Activated CD8-positive, alpha-beta memory T cell treated with anti-CD3 and anti-CD28 coated beads for 1 hour (primary cell): ENCODE data around the gene CPNE5.

Experiments
- DNase-seq, 2 donors: peaks; one replicate each; pipeline ENCODE4 v3.0.0-alpha.2; 2020; ENCODE audit warnings: low read depth in 1 of 2; ENCODE audit errors: extremely low read depth in 1 of 2

Gene CPNE5

DNA sequence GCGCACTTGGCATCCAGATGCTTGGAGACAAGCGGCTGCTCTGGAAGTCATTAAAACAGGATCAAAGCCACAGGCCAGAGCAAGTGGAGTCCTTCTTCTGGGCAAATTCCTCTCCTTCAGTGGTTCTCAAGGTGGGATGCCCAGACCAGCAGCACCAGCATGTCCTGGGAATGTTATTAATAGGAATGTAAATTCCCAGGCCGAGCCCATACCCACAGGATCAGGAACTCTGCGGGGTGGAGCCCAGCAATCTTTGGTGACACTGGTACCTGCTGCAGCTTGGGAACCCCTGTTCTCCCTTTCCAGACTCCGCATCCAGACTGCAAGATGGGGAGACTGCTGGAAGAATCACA is 44.6 kb downstream of the CPNE5 start:
- no peak for DNase-seq

DNA sequence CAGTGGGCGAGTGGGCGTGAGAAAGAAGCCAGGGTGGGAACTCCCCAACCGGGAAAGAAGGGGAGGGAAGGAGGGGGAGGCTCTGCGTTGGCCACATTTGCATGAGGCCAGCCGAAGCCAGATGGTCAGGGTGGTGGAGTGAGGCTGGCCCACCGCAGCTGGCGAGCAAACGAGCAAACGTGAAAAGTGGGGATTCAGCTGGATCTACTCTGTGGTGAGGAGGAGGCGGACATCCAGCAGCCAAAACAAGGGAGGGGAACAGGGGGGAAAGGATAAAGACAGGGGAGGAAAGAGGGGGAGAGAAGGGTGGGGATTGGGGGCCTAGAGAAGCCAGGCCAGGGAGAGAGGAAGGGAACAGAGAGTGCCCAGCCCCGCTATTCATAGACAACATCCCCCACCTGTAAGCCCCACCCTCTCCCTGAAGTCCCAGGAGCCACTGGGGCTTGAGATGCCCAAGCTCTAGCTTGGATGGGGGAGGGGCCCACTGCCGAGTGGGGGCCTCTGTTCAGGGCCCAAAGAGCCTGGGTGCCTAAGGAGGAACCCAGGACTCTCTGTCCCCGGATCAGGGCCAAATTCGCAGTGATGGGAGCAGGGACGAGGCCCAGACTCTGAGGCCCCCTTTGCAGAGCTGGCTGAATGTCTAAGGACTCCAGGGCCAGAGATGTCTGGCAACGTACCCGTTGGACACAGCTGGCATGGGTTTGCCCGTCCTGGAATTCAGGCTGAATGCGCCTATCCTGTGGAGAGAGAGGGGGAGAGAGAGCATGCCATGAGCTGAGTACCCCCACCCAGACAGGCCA is 45.1 kb downstream of the CPNE5 start:
- no peak for DNase-seq

DNA sequence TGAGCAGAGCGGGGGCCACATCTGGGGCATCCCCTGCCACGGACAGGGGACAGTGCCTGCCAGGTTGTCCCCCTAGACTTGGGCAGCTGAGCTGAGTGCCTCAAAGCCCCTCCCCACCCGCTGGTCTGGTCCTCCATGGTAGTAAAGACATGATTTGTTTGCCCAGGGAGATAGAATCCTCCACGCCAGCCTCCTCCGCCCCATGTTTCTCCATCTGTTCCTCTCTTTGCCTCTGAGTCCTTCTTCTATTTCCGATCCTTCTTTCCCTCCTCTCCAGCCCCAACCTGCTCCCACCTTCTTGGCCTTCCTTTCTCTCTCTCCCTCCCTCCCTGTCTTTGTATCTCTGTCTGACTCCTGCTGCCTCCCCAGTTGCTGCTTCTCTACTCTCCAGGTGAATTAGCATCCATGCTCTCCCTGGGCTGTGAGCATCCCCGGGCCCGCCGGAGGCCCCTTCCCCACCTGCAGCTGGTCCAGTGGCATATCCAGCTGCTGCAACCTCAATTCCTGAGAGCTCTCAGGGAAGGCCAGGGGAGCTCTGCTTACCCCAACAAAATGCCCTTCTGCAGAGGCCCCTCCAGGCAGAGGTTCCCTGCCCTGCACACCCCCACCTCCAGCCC is 45.8 kb downstream of the CPNE5 start:
- DNase-seq, result no peak

DNA sequence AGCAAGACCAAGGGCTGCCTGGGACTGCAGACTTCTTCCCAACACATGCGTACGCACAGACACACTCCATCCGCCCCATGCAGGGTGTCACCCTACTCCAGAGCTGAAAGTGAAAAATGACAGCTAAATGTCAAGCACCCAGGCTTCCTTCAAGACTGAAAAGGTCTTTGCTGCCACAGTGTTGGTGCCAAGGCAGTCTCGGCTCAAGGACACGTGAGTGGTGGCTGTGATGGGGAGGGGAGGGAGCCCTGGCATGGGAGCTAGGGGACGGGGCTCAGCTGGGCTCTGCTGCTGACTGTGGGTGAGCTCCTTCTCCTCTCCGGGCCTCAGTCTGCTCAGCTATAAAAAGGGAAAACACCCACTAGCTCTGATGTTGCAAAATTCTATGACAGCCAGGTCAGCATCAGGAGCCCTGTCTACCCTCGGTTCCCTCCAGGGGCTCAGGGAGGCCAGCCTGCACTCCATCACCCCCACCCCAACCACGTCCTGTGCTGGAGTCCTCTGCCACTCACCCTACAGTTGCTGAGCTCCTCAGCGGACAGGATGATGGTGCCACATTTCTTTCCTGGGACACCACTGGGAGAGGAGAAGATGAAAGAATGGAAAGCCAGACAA is 47.6 kb downstream of the CPNE5 start:
- DNase-seq, result no peak

DNA sequence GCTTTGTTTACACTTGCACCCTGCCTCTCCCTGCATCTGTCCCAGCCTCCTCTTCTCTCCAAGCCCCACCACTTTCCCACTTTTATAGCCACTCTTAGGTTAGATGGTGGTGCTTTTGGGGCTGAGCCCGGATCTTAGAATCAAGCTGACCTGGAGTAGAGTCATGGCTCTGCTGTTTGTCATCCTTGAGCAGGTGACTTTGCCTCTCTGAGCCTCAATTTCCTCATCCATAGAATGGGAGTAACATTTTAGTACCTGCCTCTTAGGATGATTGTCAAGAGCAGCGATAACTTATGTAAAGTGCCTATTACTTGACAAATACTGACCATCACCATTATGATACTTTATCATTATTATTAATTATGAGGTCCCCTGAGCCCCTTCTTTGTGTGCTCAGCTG is 48.2 kb downstream of the CPNE5 start:
- DNase-seq, result no peak

DNA sequence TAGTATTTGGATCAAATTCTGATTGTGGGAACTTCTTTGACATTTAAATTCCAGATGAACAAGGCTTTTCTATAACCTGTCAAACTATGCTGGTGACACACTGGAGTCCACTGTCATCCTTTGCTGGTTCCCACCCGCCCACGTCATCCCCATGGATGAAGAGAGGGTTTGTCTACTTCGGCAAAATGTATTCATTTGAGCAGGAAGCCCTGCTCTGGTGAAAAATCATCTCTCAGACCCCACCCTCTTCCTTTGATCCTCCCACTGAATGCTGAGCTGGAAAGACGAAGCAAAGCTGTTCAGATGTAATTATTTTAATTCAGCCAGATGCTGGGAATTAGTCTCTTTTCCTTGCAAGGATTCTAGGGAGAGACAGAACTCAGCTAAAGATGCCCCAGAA is 50.5 kb downstream of the CPNE5 start:
- DNase-seq, result no peak

DNA sequence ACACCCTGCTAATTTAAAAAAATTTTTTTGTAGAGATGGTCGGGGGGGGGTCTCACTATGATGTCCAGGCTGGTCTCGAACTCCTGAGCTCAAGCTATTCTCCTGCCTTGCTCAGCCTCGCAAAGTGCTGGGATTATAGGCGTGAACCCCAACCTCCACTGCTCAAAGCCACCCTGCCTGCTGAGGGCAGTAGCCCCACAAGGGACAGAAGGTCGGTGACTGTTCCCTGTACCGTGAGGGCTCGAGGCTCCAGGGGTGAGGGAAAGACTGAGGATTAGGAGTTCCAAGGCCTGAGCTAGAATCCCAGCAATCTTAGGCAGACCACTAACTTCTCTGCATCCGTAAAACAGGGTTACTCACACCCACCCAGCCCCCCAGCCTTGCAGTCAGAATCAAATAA is 51.1 kb downstream of the CPNE5 start:
- DNase-seq, result no peak

DNA sequence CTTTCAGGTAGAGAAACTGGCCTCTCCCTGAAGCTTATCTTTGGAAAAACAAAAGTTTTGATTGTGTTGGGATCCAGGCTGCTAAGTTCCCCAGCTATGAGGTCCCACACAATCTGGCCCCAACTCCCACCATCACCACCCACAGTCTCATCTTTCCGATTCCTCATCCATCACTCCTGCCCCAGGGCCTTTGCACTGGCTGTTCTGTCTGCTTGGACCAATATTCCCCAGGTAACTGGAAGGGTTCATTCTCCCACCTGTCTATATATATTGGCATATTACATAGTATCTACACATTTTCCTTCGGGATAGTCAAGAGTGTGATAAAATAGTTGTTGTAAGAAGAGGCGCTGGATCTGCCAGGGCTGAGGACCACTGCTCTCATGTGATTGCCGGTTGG is 52.0 kb downstream of the CPNE5 start:
- no peak for DNase-seq

DNA sequence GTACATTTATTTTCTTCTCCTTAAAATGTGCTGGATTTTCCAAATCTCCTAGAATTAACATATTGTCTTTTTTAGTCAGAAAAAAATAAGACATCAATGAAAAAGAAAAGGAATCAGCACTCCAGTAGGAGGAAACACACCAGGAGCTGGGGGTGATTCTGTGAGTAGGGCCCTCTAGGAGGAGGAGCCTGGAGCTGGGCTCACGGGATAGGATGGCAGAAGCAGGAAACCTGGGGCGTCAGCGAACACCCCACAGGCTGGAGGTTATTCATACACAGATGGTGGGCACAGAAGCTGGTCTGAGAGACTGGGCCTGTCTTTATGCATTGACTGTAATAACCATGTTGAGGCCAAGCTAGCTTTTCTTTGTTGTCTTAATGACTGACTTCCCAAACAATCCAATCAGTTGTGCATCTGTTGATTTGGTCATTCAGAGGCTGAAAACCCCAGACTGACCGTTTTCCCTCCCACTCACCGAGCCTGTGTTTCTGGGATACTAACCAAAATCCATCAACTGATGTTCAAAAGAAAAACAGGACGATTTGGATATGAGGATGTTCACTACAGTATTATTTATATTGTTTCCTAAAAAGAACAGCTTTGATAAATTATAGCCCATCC is 53.1 kb downstream of the CPNE5 start:
- no peak for DNase-seq

DNA sequence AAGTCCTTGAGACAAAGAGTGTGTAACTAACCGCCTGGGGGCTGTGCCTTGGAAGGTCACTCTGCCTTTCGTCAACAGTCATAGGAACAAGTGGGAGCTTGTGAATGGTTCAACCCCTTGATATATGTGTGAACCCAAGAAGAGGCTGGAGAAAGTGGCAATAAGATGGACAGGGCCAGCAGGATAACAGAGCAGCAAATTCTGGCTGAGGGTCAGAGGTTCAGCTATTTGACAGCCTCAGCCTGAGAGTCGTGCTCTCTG is 54.9 kb downstream of the CPNE5 start:
- DNase-seq, result no peak

DNA sequence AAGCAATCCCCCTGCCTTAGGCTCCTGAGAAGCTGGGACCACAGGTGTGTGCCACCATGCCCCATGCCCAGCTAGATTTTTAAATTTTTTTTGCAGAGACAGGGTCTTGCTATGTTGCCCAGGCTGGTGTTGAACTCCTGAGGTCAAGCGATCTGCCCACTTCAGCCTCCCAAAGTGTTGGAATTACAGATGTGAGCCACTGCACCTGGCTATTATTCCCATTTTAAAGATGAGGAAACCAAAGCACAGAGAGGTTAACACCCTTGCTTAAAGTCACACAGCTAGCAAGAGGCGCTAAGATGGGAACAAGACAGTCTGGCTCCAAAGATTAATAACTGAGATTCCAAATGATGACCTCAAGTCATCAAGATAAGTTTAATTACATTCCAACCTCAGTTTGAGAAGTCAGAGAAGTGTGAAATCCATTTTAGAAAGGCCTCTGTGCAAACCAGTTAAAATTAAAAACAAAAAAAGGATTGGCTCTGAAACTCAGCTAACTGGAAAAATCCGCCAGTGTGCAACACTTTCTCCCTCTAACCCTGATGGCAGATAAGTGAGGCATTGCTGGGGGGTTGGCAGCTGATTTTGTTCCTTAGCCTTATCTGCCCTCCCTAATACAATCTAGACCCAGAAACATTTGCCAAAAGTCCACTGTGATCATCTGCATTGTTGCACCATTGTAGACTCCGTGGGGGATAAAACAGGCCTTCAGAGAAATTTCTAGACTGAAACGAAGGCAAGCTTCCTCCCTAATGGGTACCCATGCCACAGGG is 55.5 kb downstream of the CPNE5 start:
- no peak for DNase-seq

DNA sequence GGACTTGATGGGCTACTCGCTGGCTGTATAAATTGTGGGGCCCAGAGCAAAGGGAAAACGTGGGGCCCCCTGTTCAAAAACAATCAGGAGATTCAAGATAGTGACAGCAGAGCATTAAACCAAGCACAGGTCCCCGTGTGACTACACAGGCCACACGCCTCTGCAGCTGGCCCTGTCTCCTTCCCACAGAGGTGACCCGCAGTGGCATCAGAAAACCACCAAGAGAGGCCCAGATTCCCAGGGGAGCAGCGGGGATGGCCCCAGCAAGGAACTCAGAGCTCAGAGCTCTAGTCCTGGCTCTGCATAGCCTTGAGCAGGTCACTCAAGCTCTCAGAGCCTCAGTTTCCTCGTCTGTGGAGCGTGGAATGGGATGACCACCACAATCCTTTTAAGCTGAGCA is 57.6 kb downstream of the CPNE5 start:
- DNase-seq, result no peak

DNA sequence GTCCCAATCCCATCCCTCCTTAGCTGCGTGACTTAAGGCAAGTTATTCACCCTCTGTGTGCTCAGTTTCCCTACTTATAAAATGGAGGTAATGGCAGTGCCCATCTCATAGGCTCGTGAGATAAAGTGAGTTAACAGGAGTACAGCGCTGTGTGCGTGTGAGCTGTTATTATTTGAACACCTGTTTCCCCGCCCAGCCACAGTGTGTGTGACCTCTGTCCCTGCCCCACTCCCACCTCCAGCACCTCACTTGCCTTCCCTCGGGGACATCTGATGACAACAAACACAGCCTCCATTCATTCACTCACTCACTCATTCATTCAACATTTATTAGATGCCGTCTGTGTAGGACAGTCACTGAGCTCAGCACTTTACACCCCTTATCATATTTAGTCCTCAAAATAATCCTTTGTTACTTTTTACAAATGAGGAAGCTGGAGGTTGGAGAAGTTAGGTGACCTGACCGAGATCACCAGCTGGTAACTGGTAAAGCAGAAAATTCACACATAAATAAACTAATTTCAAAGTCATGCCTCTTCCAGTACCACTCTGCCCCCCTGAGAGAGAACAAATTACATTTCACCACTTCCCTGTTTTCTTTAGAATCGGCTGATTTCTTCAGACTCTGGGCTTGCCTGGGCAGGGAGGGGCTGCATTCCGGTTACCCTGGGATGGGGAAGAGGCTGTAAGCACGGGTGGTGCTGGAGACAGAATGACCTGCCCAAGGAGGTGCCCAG is 58.6 kb downstream of the CPNE5 start:
- no peak for DNase-seq

DNA sequence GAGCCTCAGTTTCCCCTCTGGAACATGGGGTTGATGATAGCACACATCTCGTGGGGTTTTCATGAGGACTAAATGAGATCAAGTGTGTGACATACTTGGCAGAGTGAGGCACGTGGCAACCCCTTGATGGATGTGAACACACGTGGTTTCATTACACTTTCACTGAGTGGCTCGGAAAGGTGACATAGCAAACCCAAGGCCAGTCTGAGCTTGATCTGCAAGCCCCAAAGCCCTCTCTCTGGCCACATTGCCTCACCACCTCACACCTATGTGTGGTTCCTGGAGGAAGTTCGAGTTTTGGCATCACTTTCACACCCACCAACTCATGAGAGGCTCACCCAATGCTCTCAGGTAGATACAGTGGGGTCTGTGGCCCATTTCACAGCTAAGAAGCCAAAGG is 60.0 kb downstream of the CPNE5 start:
- no peak for DNase-seq

DNA sequence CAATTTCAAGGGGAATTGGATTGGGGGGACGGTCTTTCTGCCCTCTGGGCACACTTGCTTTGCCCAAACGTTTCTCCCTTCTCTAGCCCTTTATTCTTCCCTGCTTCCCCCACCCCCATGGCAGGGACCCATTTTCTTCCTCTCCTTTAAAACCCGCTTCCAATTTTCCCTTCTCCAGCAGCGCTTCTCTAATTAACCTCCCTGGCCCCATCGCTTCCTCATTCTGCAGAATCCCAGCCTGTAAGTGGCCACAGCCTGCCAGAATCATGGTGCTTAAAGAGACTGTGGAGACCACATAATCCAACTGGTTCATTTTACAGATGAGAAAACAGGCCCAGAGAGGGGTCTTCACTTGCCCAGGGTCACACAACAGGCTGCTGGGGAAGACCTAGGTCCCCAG is 61.4 kb downstream of the CPNE5 start:
- no peak for DNase-seq

DNA sequence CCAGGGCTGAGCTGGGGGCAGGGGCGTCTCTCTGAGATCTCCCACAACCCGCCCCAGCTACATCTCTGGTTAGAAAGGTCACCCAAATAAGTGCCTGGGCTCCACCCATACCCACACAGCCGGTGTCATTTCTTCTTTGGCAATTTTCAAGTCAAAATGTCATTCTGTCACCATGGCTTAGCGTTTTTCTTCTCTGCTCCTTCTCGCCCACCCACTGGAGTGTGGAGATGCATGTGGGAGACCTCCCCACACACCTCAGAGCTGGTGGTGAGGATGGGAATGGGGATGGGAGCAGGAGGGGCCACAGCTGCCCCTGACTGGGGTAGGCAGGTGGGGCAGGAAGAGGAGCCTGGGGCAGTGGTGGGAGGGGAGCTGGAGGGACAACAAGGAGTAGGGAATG is 63.1 kb downstream of the CPNE5 start:
- no peak for DNase-seq

DNA sequence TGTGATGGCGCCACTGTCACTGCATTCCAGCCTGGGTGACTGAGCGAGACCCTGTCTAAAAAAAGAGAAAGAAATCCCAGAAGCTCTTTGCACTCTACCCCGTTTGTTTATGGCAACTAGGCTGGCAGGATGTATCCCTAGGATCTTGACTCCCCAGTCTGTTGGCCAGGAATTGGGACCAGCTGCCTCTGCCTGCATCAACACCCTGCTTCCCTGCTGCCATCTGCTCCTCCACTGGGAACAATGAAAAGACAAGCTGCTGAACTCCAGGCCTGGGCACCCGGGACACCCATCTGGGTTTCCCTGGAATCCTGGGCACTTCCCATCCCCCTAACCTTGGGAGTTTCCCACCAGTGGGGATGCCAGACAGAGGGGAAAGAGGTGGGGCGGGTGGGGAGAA is 64.9 kb downstream of the CPNE5 start:
- DNase-seq, result no peak

DNA sequence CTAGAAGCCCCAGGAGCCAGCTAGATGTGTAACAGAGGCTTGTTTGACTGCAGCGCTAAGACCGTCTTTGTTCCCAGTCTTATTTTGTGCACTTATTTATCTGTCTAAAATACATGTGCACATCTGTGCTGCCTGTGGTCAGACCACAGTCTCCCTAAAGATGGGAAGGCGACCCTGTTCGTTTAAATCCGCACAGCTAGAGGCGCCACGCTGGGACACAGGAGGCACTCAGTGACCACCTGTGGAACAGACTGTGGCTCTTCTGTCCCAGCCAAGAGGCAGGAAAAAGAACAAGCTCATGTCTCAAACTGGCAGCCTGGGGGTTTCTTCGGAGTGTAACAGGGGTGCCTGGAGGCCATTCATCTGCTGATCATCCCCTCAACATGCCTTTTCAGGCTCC is 66.8 kb downstream of the CPNE5 start:
- DNase-seq, result no peak

DNA sequence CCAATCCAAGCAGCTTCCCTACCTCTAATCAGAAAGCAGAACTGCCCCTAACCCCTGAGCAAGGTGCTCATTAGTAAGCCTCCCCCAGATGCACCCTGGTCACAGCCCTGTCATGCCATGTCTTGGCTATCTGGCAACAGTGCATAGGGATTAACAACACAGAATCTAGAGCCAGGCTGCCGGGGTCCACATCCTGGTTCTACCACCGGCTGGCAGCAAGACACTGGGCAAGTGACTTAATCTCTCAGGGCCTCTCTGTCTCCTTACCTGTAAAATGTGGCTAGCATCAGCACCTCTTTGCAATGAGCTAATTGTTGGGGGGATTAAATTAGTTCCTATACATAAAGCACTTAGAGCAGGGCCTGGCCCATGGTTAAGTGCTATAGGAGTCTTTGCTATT is 68.1 kb downstream of the CPNE5 start:
- DNase-seq, result no peak

DNA sequence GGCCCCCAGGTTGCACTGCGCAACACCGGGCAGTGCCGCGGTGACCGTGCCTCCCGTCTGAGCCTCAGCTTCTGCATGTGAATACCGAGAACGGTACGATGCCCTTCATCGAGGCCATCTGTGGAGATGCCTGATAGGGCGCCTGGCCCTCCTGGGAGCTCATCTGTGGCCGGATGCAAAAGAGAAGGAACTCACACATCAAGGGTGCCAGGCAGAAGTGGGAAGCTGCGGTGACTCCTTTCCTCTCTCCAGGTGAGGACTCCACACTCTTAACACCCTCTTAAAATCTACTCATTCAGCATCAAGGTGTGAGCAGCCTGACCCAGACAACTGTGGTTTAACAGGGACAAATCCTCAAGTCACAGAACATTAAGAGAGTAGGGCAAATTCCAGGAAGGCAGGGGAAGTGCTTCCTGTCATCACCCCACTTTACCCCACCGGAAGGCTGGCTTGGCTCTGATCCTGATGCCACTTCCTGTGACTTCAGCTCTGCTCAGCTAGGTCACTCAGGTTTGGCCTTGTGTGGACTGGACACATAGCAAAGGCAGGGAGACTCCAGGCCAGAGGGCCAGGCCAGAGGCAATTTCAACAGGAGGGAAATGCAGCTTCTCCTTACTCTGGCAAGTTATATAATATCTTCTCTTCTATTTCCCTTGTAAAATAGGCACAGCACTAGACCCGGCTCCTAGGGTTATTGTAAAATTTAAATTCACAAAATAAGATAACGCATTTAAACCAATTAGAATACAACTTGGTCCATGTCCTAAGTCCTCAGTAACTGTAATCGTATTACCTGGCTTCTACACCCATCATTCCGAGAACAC is 69.4 kb downstream of the CPNE5 start:
- DNase-seq, result no peak
